Cardiac muscle cell (in vitro differentiated cells and primary cell): Measurements from ENCODE around the gene KDM3A. TPM values are rescaled to one million over a fixed set of nuclear protein-coding genes. Genes with fewer than 3 reads are reported as not detected.
A peak's percentile ranks its signal among the peaks of the same experiment; 100 is the strongest.

Experiments used
- DNase-seq, 2 donors: peaks; one replicate each; pipeline versions ENCODE4 v3.0.0 to v3.0.0-alpha.2; 2010 to 2017; ENCODE audit warnings: low read depth in 1 of 2, low spot score in 1 of 2
- H3K27ac ChIP-seq: fragments of 200-600 bp; sonication (generic); 2 replicates; pipeline ENCODE4 v1.5.1; 2016
- H3K27me3 ChIP-seq: fragments of 200-600 bp; sonication (generic); 2 replicates; pipeline ENCODE4 v1.6.0; 2016; ENCODE audit warnings: control low read depth
- H3K36me3 ChIP-seq: fragments of 200-600 bp; sonication (generic); 2 replicates; pipeline ENCODE4 v1.5.1; 2016; ENCODE audit warnings: control low read depth
- H3K4me1 ChIP-seq: fragments of 200-600 bp; sonication (generic); 2 replicates; pipeline ENCODE4 v1.8.1; 2017; ENCODE audit warnings: low read depth, mild to moderate bottlenecking, mixed run types
- H3K4me3 ChIP-seq: fragments of 200-600 bp; sonication (generic); 2 replicates; pipeline ENCODE4 v1.5.1; 2016; ENCODE audit warnings: mild to moderate bottlenecking
- H3K9me3 ChIP-seq: fragments of 200-600 bp; sonication (generic); 2 replicates; pipeline ENCODE4 v1.5.1; 2017; ENCODE audit warnings: low read depth, mild to moderate bottlenecking, control low read depth
- polyA plus RNA-seq: library from polyadenylated mRNA; unstranded; fragments of >200 nt; fragmentation: Nextera tagmentation; extraction: Ambion mirVana; gene quantifications from 2 replicates; pipeline ENCODE4 v1.2.1, GENCODE V29; 2016
- total RNA-seq: library from RNA; depleted of rRNA; stranded (reverse); fragments of >200 nt; gene quantifications from 2 replicates; pipeline ENCODE4 v1.2.3, GENCODE V29; 2016
- TF ChIP-seq, protein P1 (sequence below): IDR thresholded peaks from 2 replicates; pipeline ENCODE4 v1.5.1; 2012; ENCODE audit warnings: low read depth, mild to moderate bottlenecking, low read length

Gene KDM3A
- total and polyA plus RNA-seq, 2 experiments from 2014 or later = 47.2 to 55.6 TPM

DNA sequence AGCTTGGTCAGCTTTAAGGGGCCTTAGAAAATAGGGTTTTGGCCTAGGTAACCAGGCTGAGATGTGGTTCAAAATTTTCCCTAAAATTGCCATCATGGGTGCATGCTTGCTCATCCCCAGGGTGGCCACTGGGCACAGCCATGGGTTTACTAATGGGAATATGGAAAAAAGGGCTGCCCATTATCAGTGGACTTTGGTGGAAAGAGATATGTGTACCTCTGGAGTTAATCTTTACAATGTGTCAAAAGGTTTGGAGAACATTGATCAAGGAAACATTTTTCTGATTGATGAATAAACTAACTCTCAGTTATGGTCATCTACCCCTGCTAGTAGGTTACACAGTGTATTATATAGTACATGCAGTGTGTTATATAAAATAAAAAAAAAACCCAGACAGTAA is 13.1 kb downstream of the KDM3A start:
- H3K9me3 ChIP-seq = no peaks in the 10 kb centered on the region
- H3K27me3 ChIP-seq = no peaks in the 10 kb centered on the region
- no peak overlapping the region for H3K4me3 ChIP-seq
- no peaks in the 10 kb centered on the region for H3K4me1 ChIP-seq
- peaks cover 81% of the 10 kb centered on the region for H3K36me3 ChIP-seq
- DNase-seq = no peak
- H3K27ac ChIP-seq = peak overlapping the region; percentile 7
- TF ChIP-seq, protein P1, sequence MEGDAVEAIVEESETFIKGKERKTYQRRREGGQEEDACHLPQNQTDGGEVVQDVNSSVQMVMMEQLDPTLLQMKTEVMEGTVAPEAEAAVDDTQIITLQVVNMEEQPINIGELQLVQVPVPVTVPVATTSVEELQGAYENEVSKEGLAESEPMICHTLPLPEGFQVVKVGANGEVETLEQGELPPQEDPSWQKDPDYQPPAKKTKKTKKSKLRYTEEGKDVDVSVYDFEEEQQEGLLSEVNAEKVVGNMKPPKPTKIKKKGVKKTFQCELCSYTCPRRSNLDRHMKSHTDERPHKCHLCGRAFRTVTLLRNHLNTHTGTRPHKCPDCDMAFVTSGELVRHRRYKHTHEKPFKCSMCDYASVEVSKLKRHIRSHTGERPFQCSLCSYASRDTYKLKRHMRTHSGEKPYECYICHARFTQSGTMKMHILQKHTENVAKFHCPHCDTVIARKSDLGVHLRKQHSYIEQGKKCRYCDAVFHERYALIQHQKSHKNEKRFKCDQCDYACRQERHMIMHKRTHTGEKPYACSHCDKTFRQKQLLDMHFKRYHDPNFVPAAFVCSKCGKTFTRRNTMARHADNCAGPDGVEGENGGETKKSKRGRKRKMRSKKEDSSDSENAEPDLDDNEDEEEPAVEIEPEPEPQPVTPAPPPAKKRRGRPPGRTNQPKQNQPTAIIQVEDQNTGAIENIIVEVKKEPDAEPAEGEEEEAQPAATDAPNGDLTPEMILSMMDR = no peak

DNA sequence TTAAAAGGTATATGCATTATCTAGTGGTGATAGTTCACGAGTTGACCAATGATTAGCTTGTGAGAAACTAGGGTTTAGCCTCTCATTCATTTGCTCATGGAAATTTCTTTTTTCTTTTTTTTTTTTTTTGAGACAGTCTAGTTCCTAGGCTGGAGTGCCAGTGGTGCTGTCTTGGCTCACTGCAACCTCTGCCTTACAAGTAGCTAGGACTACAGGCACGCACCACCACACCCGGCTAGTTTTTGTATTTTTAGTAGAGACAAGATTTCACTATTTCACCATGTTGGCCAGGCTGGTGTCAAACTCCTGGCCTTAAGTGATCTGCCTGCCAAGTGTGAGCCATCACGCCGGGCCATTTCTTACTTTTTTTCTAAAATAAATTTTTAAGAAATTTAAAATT is 14.0 kb downstream of the KDM3A start:
- Histone ChIP-seq H3K9me3 (no peaks in the 10 kb centered on the region), H3K4me3 (no peak overlapping the region), H3K36me3 (peaks cover 82% of the 10 kb centered on the region), H3K27me3 (no peaks in the 10 kb centered on the region), H3K4me1 (no peaks in the 10 kb centered on the region), H3K27ac (no peak overlapping the region)
- TF ChIP-seq, protein P1 = no peak
- no peak for DNase-seq

DNA sequence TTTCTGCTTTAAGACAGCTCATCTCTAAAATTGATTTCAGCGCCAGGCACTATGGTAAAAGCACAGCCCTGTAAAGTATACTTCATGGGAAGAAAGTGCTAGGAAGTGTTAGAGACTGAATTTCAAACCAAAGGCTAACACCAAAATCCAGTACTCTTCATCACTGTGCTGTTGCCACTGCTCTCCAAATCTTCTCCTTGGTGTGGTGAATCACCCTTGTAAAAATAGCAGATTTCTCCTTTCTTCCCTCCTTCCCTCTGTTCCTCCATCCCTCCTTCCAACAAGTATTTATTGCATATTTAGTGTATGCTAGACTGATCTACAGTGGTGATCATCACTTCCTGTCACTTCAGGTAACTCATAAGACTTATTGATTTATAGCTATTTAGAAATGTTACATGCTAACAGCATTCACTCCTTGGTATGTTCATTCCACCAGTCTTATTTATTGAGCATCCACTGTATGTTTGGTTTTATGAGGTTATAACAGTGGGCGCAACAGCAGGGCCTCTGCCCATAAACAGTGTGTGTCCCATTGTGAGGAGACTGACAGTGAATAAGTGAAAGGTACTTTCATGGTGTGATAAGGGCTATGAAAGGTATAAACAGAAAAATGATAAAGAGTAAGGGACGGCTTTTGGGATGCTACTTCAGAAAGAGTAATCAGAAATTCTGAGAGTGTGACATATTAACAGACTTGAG is 20.0 kb downstream of the KDM3A start:
- TF ChIP-seq, protein P1 = no peak
- Histone ChIP-seq H3K27ac (no peak overlapping the region), H3K4me1 (no peaks in the 10 kb centered on the region), H3K36me3 (peaks cover 86% of the 10 kb centered on the region), H3K9me3 (no peaks in the 10 kb centered on the region), H3K27me3 (no peaks in the 10 kb centered on the region), H3K4me3 (no peak overlapping the region)
- DNase-seq = no peak

DNA sequence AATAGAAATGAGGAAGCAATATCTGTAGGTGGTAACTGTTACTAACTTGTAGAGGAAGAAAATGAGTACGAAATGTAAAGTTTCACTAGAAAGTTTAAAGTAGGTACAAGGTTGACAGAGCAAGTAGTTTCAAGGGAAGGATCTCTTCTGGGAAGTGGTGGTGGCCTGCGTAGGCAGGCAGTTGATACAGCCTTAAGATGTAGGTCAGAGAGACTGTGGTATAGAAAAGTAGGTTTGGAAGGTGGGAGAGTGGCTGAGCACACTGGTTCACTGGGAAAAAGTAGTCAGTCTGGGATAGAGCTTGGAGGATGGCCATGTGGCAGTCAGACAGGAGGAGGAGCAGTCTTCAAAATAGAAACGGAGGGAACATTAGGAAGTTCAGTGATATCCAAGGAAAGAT is 23.5 kb downstream of the KDM3A start:
- H3K4me1 ChIP-seq = peaks cover 3% of the 10 kb centered on the region
- no peak overlapping the region for H3K4me3 ChIP-seq
- H3K9me3 ChIP-seq = no peaks in the 10 kb centered on the region
- no peak for DNase-seq
- peaks cover 92% of the 10 kb centered on the region for H3K36me3 ChIP-seq
- H3K27me3 ChIP-seq = no peaks in the 10 kb centered on the region
- TF ChIP-seq, protein P1 = no peak
- H3K27ac ChIP-seq = no peak overlapping the region

DNA sequence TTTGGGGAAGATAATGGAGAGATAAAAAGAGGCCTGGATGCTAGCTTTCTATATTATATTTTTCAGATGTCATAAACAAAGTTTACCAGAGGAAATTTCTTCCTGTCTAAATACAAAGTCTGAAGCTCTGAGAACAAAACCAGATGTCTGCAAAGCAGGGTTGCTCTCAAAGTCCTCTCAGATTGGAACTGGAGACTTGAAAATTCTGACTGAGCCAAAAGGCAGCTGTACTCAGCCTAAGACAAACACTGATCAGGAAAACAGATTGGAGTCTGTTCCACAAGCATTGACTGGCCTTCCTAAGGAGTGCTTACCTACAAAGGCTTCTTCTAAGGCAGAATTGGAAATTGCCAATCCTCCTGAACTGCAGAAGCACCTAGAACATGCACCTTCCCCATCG is 25.1 kb downstream of the KDM3A start:
- no peak for DNase-seq
- Histone ChIP-seq H3K27me3 (no peaks in the 10 kb centered on the region), H3K4me3 (no peak overlapping the region), H3K27ac (no peak overlapping the region), H3K36me3 (peaks cover 91% of the 10 kb centered on the region), H3K4me1 (peaks cover 3% of the 10 kb centered on the region), H3K9me3 (no peaks in the 10 kb centered on the region)
- TF ChIP-seq, protein P1 = no peak
